Ovary (tissue), 9 donors: ENCODE measurements around the gene TBX1. TPM values are rescaled to one million over a fixed set of nuclear protein-coding genes. Genes with fewer than 3 reads are reported as not detected.

Experiments
- DNase-seq, 5 donors: peaks; one replicate each; pipeline ENCODE4 v3.0.0-alpha.2; 2019 to 2020
- H3K27ac ChIP-seq, 2 donors: fragments of 200-600 bp; one replicate each; pipeline versions ENCODE4 v1.5.1 to v1.8.0; 2019 to 2022
- H3K27me3 ChIP-seq: fragments of 200-600 bp; one replicate; pipeline ENCODE4 v1.8.0; 2022
- H3K36me3 ChIP-seq: fragments of 200-600 bp; sonication (generic); one replicate; pipeline ENCODE4 v1.5.1; 2019
- H3K4me1 ChIP-seq: one replicate; pipeline ENCODE4 v1.8.1; 2013; ENCODE audit warnings: mild to moderate bottlenecking, moderate library complexity; ENCODE audit not compliant: insufficient read depth
- H3K4me3 ChIP-seq: fragments of 200-600 bp; sonication (generic); one replicate; pipeline ENCODE4 v1.5.1; 2017
- H3K9me3 ChIP-seq, 2 donors: fragments of 200-600 bp in 1 of 2; sonication (generic) in 1 of 2; one replicate each; pipeline versions ENCODE4 v1.5.1 to v1.8.1; 2013 to 2019; ENCODE audit warnings: mild to moderate bottlenecking in 1 of 2, moderate library complexity in 1 of 2
- CTCF ChIP-seq, 3 donors: fragments of 450-650 bp in 2 of 3; fragments of 200-600 bp in 1 of 3; IDR thresholded peaks; one replicate each; pipeline versions ENCODE4 v1.5.1 to v1.8.0; 2016 to 2022; ENCODE audit warnings: antibody characterized with exemption in 3 of 3, mild to moderate bottlenecking in 1 of 3
- EP300 ChIP-seq: sonication (generic); formaldehyde crosslinking; IDR thresholded peaks from one replicate; pipeline ENCODE4 v1.6.1; 2017; ENCODE audit warnings: antibody characterized with exemption
- POLR2A ChIP-seq: fragments of 450-650 bp; IDR thresholded peaks from one replicate; pipeline ENCODE4 v1.6.1; 2017; ENCODE audit warnings: antibody characterized with exemption, mild to moderate bottlenecking, moderate library complexity
- WGBS, 3 donors: extraction: QIAGEN DNeasy Blood & Tissue Kit in 1 of 3; methylation state at CpG; one replicate each; pipeline versions ENCODE4 v1.1.5 to v1.1.7; 2013 to 2017; 5-methylcytosine and 5-hydroxymethylcytosine counted together
- intact Hi-C, 4 donors: fragments of 100-400 bp; cut with DNase I; formaldehyde crosslinking; loops; one replicate each; pipeline versions ENCODE4 v1.11.0 to v1.15.1; 2022 to 2023
- polyA plus RNA-seq, 2 donors: library from polyadenylated mRNA; stranded (reverse); fragments of 200-250 nt in 1 of 2; fragments of 350-450 nt in 1 of 2; fragmentation: Illumina TruSeq in 1 of 2; extraction: RNeasy Lipid Tissue Mini Kit (QIAGEN cat#74804) in 1 of 2; gene quantifications; one replicate each; pipeline ENCODE4 v1.2.3, GENCODE V29; 2013 to 2014
- total RNA-seq, 7 donors: library from RNA; depleted of rRNA in 2 of 7; stranded (reverse); fragments of >200 nt in 2 of 7; fragmentation: NEBNext Ultra II Directional in 3 of 7; extraction: Animal tissue kit (Norgen Biotek cat#: 25700) in 3 of 7; gene quantifications; one replicate each; pipeline versions ENCODE4 v1.1.0 to v1.2.4, GENCODE V29; 2016 to 2023
- donor health status: DM: no; HTN: no; CAD: no; lungs with moderate emphysema.
- donor health status: DM: no; HTN: no; CAD: no.
- donor health status: Bipolar disorder and iron deficiency.
- donor health status: DM: yes; HTN: yes; CAD: no.
- donor health status: DM: no; HTN: no; CAD: no.
- donor health status: DM: yes; HTN: yes; CAD: no.

TBX1 gene
- total and polyA plus RNA-seq, 9 donors = 1.2 to 23.8 (median 2.9) TPM; not detected in 1

- Histone ChIP-seq H3K4me1 (no peaks in the 10 kb centered on the region), H3K36me3 (no peaks in the 10 kb centered on the region), H3K4me3 (no peak overlapping the region), H3K27ac (no peak overlapping the region), H3K9me3 (no peaks in the 10 kb centered on the region), H3K27me3 (no peaks in the 10 kb centered on the region)
- TF ChIP-seq EP300 (no peak), CTCF (IDR thresholded peaks at IDR 0.05) (no peak), POLR2A (no peak)
- intact Hi-C loops = no loop called here
- no peak for DNase-seq
- 80 to 84% (median 81%) methylated on average over 19 to 22 of the region's 22 CpGs for WGBS, 3 donors
Measured at GRCh38 chr22:19785461-19786263, 25.1 kb downstream of the TBX1 start.

- no peaks in the 10 kb centered on the region for H3K9me3 ChIP-seq
- H3K36me3 ChIP-seq = no peaks in the 10 kb centered on the region
- TF ChIP-seq POLR2A = no peak
- no peak for TF ChIP-seq CTCF (IDR thresholded peaks at IDR 0.05)
- TF ChIP-seq EP300 = no peak
- no peak overlapping the region for H3K27ac ChIP-seq
- 81 to 90% (median 90%) methylated on average over 6 of the region's 6 CpGs for WGBS, 3 donors
- intact Hi-C loops = no loop called here
- no peak overlapping the region for H3K4me3 ChIP-seq
- H3K4me1 ChIP-seq = no peaks in the 10 kb centered on the region
- H3K27me3 ChIP-seq = no peaks in the 10 kb centered on the region
- peak in 2 of 5 donors; percentile 4 to 23 for DNase-seq
Measured at GRCh38 chr22:19786264-19786585, 25.6 kb downstream of the TBX1 start.

GRCh38 chr22:19786959-19787848 is 26.6 kb downstream of the TBX1 start:
- TF ChIP-seq EP300 = no peak
- TF ChIP-seq CTCF (IDR thresholded peaks at IDR 0.05) = no peak
- no peak for TF ChIP-seq POLR2A
- 90 to 92% (median 90%) methylated on average over 23 to 28 of the region's 28 CpGs for WGBS, 3 donors
- intact Hi-C loops = no loop called here
- Histone ChIP-seq H3K27me3 (no peaks in the 10 kb centered on the region), H3K27ac (no peak overlapping the region), H3K9me3 (no peaks in the 10 kb centered on the region), H3K36me3 (no peaks in the 10 kb centered on the region), H3K4me3 (no peak overlapping the region), H3K4me1 (no peaks in the 10 kb centered on the region)
- peak in 2 of 5 donors; percentile 7 to 23 for DNase-seq

GRCh38 chr22:19787849-19788141 is 27.2 kb downstream of the TBX1 start:
- intact Hi-C loops = no loop called here
- Histone ChIP-seq H3K9me3 (no peaks in the 10 kb centered on the region), H3K4me1 (no peaks in the 10 kb centered on the region), H3K27ac (no peak overlapping the region), H3K4me3 (no peak overlapping the region), H3K36me3 (no peaks in the 10 kb centered on the region), H3K27me3 (no peaks in the 10 kb centered on the region)
- WGBS, 3 donors = 88 to 93% (median 90%) methylated on average over 9 of the region's 9 CpGs
- DNase-seq = peak in 2 of 5 donors; percentile 7 to 21
- TF ChIP-seq EP300 (no peak), POLR2A (no peak), CTCF (IDR thresholded peaks at IDR 0.05) (no peak)
